Measurements from ENCODE around the gene CHSY3.

The CHSY3 gene

DNA sequence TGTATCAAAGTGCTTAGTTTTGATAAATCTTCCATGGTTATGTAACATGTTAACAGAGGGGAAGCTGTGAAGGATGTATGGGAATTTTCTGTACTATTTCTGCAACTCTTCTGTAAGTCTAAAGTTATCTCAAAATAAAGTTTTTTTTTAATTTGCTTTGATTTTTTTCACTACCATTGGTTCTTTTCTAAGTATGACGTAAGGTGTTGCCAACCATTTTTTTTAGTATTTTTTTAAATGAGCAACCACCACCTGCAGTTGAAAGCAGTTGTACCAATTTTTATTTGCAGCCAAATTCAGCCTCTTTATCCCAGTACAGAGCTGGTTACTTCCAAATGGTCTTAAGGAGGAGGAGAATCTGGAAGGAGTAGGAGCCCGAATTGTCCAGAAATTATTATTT, 192.2 kb downstream of the CHSY3 start:
- no peak for DNase-seq (ENCODE audit: low read depth)

DNA sequence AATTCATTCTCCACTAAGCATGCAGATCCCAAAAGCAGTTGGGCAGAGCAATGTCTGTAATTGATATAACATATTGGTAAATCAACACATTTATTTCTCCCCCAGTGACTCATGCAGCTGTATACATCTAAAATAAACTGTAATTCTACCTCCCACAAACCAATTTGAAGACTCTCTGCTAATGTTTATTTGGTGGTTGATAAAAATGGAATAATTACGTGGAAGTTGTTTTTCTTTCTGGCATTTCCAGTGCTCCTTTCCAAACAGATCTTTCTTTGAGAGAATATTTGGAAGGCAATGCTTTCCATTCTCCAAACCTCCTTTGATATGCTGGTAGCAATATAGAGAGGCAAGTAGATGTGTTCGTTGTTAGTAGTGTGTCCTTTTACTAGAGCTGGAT, 194.7 kb downstream of the CHSY3 start:
- DNase-seq (ENCODE audit: low read depth) = no peak

GRCh38 chr5:130102375-130102774, 198.1 kb downstream of the CHSY3 start:
- DNase-seq (ENCODE audit: low read depth) = no peak

DNA sequence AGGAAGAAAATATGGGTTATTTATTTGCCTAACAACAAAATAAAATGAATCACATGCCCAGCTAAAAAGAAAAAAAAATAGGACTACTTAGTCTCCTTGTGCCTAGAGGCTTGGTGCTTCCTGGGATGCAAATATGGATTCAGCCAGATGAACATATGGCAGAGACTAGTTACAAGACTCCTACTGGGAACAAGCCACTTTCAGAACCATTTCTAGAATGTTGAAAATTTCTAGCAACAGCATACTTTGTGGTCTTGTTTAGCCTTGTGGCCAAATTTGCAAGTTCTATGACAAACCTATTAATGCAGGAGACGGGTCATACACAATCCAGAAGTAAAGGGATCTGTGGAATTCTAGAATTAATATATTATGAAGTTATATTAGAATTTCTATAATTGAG, 198.7 kb downstream of the CHSY3 start:
- DNase-seq (ENCODE audit: low read depth) = peak; percentile 9

- DNase-seq (ENCODE audit: low read depth) = peak; percentile 28
These were observed 200.8 kb downstream of the CHSY3 start for GRCh38 chr5:130104895-130105688.

DNA sequence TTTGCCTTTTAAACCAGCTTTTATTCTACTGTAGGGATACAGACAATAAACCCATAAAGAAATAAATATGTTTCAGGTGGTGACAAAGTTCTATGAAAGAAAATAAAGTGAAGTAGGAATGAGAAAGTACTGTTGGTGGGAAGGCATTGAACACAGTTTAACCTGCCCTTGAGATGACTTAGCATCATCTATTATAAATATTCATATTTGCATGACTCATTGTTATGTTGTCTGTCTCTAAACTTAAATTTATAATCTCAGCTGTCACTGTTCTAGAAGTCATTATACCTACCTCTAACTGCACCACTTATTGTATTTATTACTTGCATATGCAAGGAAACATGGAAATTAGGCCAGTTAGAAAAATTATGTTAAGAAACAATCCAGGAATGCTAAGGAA, 202.2 kb downstream of the CHSY3 start:
- DNase-seq (ENCODE audit: low read depth) = no peak

GRCh38 chr5:130109152-130109551, 204.9 kb downstream of the CHSY3 start:
- peak; percentile 50 for DNase-seq (ENCODE audit: low read depth)

DNA sequence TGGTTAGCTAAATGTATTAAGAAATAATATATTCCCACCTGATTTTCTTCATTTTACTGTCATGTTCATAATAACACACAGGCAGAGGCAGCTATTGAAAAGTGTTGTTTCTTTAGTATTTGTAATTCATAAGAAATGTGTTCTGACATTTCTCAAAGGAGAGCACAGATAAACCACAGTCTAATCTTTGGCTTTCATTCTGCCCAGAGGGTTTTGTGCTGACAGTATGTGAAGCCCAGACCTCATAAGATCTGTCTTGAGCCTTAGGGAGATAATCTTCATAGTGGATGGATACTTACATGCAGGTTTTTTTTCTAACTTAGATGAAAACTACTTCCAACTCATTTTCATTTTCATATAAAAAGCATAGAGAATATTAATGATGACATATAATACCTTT, 206.1 kb downstream of the CHSY3 start:
- peak; percentile 85 for DNase-seq (ENCODE audit: low read depth)

DNA sequence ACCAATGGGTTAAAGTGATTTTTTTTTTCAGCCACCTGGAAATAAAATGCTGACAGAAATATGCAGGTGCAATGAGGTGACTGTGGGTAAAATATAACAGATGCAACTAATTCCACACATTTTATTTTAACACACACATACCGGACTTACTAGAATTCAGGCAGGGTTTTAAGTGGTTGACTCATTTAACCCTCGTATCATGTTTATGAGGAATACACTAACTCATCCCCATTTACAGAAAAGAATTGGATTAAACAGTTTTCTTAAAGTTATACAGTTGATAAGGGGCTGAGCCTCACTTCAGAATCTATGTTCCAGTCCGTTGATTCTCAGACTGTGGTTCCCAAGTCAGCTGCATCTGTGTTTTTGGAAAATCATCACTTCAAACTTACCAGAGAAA, 207.5 kb downstream of the CHSY3 start:
- no peak for DNase-seq (ENCODE audit: low read depth)

- no peak for DNase-seq (ENCODE audit: low read depth)
These were observed 208.0 kb downstream of the CHSY3 start for GRCh38 chr5:130112246-130112645.

- no peak for DNase-seq (ENCODE audit: low read depth)
These were observed 211.4 kb downstream of the CHSY3 start for GRCh38 chr5:130115686-130116085.

DNA sequence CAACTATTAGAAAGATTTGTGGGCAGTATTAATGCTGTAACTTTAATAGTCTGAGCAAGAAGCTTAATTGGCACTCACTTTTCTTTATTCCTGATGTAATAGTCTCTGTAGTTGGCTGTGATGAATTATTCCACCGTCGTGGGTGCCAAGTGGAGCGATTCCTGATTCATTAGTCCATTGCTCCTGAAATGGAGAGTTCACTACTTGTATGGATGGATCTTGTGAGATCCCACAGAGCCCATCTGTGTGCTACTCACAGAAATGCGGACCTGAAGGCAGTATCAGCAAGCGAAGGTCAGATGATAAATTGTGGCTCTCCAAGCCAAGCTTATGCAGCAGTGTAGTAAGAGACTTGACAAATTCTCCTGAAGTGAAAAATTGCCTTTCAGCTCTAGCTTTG, 212.2 kb downstream of the CHSY3 start:
- DNase-seq (ENCODE audit: low read depth) = peak; percentile 42

DNA sequence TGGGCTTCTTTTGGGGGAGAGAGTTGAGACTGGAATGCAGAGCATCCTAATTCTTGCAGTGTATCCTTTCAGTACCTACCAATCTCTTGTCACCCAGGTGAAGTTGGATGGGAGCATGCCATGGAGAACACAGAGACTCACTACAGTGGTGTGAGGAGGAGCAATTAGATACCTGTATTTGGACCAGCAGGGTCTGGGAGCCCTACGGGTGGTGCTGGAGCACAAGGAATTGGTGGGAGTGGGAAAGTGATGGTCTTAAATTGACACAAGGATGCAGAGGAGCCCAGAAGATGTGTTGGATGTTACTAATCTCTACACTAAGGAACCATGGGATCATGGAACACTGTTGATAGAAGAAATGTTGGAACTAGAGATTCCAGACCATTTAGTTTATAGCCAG, 212.7 kb downstream of the CHSY3 start:
- no peak for DNase-seq (ENCODE audit: low read depth)

DNA sequence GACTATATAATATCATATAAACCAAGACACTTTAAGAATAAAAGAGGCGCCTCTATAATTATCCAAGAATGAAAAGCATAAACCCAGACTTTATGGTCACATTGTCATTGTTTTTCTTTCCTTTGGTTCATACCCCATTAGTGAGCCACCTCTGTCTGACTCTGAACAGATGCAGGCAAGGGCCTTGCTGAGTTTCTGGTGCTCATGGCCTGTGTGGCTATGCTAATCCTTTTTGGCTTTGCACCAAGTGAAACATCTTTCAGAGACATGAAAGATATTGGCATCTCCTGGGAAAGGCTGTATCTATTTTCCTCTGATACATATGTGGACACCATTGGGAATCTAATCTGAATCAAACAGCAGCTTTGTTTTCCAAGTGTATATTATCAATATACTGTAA, 222.5 kb downstream of the CHSY3 start:
- DNase-seq (ENCODE audit: low read depth) = no peak

DNA sequence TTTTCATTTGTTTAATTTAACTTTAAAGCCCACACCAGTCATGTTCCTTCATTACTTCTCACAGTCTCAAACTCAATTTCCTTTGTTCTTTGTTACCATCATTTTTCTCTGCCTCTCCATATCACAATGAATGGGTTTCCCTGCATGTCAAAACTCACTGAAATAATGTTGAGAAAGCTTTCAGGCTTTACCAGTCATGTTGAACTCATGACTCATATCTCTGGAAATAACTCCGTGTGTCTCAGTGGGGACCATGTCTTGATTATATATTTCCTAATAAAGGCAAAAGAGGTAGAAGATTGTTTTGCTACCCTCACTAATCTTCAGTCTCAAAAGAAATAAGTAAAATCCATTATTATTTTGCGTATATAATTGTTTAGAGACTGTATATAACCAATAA, 231.2 kb downstream of the CHSY3 start:
- peak; percentile 86 for DNase-seq (ENCODE audit: low read depth)

GRCh38 chr5:130136300-130136699, 232.0 kb downstream of the CHSY3 start:
- DNase-seq (ENCODE audit: low read depth) = peak; percentile 47

GRCh38 chr5:130137681-130138080, 233.4 kb downstream of the CHSY3 start:
- DNase-seq (ENCODE audit: low read depth) = no peak

DNA sequence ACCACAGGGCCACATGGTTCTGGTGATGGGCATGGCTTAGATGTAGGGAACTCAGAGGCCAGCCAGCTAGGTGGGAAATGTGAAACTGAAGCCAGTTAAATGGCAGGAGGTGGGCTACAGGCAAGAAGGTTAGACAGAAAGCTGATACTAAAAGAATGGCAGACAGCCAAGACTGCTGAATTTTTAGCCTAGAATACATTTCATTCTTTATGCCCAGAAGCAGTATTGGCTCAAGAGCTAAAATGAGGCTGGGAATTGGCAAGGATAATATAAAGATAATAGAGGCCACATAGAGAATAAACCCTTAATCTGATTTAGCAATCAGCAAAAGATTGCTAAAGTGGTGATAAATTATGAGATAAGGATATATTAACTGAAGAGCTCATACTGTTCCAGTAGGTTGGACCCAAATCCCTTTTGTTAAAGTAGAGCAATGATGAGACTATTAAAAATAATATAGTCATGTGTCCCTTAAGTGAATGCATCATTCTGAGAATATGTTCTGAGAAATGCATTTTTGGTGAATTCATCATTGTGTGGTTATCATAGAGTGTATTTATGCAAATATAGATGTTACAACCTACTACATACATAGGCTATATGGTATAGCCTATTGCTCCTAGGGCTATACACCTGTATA, 234.3 kb downstream of the CHSY3 start:
- peak; percentile 74 for DNase-seq (ENCODE audit: low read depth)

DNA sequence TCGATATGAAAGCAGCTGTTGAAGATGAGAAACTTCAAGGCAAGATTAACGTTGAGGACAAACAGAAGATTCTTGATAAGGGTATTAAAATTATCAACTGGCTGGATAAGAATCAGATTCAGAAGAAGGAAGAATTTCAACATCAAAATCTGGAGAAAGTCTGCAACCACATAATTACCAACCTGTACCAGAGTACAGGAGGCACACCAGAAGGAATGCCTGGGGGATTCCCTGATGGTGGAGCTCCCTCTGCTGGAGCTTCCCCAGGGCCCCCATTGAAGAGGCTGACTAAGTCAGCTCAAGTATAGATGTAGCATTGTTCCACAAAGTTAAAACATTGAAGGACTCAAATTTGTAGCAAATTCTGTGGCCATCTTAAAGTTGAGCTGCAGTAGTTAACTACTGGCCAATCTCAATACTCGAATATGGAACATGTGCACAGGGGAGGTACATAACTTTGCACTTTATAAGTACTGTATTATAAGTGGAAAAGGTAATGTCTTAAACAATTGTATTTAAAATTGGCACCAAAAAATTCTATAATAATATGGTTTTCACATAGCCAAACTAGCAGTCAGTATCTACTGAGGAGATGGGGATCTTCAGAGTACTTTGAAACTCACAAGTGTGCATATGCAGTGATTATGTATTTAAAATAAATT, 237.5 kb downstream of the CHSY3 start:
- DNase-seq (ENCODE audit: low read depth) = peak; percentile 87

DNA sequence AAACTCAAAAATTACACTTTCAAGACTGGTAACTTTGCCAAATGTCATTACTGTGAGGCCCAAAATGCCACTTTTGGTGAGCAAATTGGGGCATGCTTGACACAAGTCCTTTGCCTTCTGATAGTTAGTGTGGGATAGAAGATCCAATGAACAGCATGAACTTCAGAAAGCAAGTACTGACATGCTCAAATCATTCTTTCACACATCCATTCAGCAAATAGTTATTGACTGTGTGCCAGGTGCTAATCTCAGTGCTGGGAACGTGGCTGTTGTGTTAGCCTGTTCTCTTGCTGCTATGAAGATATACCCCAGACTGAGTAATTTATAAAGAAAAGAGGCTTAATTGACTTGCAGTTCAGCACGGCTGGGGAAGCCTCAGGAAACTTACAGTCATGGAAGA, 247.0 kb downstream of the CHSY3 start:
- DNase-seq (ENCODE audit: low read depth) = no peak

- DNase-seq (ENCODE audit: low read depth) = no peak
These were observed 251.2 kb downstream of the CHSY3 start for GRCh38 chr5:130155345-130156011.

GRCh38 chr5:130158036-130158435, 253.8 kb downstream of the CHSY3 start:
- no peak for DNase-seq (ENCODE audit: low read depth)

- no peak for DNase-seq (ENCODE audit: low read depth)
These were observed 255.7 kb downstream of the CHSY3 start for GRCh38 chr5:130159968-130160367.

Measured in amniotic epithelial cell (primary cell).